GM19324 (cell line): ENCODE data around the gene ZNF367.

ENCODE experiments used
- ATAC-seq: cut with Tn5 transposase; IDR thresholded peaks from one replicate; pipeline ENCODE4 v1.9.1; 2021; ENCODE audit warnings: mild to moderate bottlenecking, moderate library complexity; ENCODE audit not compliant: unreplicated experiment, low FRiP score

ZNF367 gene

DNA sequence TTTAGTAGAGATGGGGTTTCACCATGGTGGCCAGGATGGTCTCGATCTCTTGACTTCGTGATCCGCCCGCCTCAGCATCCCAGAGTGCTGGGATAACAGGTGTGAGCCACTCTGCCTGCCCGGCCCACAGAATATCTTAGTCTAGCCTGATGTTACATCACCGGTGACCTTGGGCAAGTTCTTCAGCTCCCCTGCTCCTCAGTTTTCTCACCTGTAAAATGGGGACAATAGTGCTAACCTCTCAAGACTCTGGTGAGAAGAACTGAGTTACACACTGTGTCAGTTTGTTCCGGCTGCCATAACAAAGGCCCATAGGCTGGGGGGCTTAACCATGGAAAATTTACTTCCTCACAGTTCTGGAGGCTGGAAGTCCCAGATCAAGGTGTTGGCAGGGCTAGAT, 19.3 kb upstream of the ZNF367 start:
- no peak for ATAC-seq

DNA sequence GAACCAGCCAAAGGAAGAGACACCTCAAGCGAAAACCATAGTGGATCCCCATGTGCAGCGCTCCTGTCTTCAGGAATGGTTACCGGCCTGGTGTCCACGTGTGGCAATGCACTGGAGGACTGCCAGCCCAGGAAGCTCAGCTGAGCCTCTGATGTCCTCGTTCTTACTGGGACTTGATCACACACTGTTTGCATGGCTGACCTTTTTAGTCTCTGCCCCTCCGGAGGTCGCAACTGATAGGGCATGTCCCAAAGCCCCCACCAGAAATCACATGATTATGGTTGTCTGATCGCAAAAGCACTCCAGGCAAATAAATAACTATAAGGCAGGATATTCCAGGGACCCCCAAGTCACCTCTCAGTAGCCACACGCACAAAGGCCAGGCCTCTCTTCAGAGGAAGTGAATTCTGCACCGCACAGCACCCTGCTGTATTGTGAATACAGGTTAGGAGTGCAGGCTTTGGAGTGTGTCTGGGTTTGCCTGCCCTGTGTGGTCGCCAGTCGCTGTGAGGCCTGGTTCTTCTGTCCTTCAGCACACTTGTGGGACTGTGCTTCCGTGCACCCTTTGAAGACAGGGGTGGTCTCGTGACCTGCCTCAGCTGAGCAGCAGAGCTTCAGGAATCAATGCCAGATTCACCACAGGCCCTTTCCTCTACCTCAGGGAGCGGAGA, 18.4 kb upstream of the ZNF367 start:
- ATAC-seq = no peak

DNA sequence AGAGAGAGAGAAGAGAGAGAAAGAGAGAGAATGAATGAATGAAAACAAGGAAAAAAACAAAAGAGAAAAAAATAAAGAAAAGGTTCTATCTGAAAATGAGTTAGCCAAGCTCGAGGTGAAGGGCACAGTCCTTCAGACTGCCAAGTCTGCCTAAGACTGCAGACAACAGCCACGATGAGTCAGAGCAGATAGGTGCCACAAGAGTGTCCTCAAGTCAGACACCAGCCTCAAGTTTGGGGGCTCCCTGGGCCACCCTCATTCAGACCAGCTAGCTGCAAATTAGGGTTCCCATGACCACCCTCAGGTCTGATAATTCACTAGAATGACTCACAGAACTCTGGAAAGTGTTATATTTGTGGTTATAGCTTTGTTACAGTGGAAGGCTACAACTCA, 17.9 kb upstream of the ZNF367 start:
- ATAC-seq = no peak

DNA sequence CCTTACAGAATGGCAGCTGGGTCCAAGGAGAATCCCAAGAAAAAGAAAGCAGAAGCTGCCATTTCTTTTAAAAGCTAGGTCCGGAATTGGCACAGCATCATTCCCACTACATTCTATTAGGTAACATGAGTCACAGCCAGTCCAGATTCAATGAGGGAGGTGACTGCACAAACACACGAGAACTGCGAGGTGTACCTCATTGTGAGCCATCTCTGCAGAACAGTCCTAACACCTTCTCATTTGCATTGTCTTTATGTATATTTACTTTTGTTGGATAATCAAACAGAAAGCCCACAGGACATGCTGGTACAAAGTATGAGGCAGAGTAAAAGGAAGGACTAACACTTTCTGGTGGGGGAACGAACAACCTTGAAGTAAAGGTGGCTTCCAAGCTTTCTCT, 17.2 kb upstream of the ZNF367 start:
- ATAC-seq = no peak

DNA sequence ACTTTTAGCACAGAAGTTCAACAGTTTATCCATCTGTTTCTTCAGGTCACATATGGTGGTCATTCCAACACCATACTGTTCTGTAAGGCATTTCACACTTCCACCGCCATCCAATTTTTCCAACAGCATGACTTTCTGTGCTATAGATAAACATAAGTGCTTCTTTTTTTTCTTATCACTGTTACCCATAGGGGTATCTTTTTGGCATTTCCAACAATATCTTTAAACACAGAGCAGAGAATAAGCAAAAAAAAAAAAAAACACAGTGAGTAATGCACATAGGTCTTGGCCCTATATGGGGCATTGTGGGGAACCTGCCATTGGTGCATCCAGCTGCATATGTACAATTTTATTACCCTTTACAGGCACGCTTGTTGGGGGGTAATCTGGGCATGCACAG, 12.2 kb upstream of the ZNF367 start:
- no peak for ATAC-seq

DNA sequence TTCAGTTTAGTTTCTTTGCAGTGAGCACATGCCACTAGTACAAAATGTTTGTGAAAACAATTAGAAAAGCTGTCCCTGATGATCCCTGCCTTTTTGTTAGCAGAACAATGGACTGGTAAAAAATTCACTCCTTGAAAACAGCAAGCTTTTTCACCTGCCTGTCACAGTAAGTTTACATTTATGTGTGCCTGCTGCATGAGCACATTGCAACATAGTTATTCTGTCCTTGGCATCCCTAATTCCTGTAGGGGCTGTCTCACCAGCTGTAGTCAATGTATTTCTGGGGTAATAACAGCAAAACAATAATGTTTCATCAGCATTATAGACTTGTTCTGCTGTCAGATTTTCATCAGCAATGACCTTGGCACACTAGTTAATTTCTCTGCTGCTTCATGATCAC, 11.6 kb upstream of the ZNF367 start:
- no peak for ATAC-seq

DNA sequence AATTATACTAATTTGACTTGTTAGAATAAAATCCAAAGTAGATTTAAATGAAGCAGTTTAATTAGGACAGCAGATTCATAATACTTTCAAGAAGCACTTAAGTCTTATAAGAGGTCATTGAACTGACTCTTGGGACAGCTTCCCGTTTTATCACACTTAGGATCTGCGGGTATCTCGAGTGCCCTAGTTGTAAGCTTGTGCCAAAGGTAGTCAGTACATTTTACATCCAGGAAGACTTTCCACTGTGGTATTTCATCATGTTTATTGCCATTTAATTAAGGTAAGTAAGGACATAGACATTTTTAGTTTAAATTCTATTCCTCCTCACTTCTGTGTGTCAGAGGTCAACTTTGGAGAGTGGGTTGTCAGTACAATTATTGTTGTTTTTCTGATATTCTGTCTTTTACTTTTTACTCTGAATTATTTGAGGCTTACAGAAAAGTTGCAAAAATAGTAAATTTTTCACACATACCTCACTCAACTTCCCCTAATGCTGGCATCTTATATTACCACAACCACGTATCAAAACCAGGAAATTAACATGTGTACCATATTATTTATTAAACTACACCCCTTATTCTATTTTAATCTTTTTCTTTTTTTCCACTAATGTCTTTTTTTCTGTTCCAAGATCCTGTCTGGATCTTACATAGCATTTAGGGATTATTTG, 7.5 kb upstream of the ZNF367 start:
- ATAC-seq = no peak

DNA sequence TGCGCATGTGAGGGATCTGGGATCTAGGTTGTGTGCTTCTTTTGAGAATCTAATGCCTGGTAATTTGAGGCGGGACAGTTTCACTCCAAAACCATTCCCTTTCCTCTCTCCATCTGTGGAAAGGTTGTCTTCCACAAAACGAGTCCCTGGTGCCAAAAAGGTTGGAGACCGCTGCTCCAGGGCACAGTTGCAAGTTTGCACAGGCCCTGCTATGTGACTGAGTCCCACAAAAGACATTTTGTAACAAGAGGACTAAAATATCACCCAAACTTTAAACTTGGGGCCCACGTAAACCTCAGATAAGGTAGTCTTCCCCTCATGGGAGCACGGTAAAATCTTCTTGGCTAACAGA, 5.8 kb upstream of the ZNF367 start:
- no peak for ATAC-seq

DNA sequence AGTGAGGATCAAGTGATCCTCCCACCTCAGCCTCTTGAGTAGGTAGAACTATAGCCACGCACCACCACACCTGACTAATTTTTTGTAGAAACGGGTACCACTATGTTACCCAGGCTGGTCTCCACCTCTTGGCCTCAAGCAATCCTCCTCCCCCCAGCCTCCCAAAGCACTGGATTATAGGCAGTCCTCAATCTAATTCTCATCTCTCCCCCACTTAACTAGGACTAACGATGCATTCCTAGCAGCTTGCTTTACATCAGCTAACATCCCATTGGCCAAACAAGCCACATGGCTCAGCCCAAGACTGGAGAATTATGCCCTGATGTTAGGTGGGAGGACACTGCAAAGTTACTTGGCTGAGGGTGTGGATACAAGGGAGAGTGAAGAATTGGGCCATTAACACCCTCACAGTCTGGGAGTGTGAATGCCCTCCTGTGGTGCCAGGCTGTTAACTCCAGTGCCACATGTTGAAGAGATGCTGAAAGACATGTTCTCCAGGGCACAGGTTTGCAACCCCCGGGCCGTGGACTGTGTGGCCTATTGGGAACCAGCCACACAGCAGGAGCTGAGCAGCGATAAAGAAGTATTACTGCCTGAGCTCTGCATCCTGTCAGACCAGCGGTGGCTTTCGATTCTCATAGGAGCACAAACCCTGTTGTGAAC, 5.3 kb upstream of the ZNF367 start:
- no peak for ATAC-seq

DNA sequence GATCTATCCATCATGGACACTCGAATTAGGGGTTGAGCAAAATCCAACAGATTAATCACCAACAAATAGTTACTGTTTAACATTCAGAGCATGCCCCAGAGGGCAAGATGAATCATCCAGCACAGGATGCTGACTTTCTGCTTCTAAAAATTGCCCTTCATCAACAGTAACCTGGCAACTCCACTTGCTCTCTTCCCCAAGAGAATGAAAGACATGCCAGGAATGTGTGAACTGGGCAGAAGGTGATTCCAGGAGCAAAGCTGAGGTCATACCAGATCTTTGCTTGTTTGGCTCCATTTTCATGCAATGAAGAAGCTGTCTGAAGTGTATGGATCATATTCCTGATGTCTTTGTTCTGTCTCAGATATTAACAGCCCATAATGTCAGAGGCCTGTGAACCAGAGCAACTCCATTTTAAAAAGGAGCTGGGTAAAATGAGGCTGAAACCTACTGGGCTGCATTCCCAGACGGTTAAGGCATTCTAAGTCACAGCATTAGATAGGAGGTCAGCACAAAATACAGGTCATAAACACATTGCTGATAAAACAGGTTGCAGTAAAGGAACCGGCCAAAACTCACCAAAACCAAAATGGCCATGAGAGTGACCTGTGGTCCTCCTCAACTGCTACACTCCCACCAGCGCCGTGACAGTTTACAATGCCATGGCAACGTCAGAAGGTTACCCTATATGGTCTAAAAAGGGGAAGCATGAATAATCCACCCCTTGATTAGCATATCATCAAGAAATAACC, 2.5 kb upstream of the ZNF367 start:
- no peak for ATAC-seq

DNA sequence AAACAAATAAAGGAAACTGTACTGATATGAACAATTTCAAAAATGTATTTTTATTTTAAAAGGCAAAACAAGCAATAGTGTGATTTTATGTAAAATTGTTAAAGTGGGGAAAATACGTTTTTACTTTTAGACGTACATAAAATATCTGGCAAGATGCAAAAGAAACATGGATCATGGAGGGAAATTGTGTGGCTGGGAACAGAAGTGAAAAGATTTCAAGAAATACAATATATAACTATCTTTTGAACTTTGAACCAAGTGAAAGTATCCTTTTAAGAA, 1.5 kb upstream of the ZNF367 start:
- no peak for ATAC-seq

DNA sequence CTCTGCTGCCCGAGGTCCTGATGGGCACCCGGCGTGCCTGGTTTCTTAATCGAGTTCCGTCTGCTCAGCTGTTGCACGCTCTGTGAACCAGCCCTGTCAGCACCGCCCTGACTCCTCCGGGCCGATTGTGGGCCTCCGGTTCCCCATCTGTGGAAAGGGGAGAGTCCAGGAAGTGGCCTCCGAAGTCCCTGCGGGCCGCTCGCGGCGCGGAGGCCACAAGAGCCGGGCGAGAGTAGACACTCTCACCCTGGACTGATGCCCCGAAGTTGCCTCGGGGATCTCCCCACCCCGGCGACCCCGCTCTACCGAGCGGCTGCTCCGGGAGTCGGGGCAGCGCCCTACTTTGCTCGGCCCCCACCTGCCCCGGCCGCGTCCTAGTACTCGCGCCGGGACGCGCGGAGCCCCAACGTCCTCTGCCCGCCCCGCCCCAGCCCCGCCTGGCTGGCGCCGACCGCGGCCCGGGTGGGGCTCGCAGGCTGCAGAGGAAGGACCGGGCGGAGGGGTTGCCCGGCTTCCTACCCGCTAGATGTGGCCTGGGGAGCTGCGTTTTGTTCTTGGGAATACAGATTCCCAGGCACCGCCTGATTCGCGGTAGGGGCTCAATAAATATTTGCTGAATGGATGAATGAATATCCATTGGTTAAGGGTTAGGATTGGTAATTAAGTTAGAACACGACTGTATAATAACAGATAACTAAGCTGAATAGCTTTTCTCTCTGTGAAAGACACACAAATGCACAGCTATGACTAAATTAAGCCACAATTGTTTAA, 935 bp upstream of the ZNF367 start:
- ATAC-seq = peak; percentile 38

DNA sequence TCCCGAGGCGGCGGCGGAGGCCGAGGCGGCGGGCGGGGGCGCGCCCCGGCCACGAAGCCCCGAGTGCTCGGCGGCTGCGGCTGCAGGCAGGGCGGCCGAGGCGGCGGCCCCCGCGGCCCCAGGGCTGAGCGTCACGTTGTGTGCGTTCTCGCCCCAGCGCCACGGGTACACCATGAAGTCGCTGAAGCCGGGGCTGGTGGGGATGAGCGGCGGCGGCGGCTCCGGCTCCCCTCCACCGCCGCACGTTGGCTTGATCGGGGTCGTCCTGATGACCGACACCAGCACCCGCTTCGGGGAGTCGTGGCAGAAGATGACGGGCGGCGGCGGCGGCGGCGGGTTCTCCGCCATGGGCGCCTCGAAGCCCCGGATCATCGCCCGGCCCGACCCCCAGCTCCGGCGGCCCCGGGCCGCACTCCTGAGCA, 498 bp downstream of the ZNF367 start:
- peak; percentile 0 for ATAC-seq

DNA sequence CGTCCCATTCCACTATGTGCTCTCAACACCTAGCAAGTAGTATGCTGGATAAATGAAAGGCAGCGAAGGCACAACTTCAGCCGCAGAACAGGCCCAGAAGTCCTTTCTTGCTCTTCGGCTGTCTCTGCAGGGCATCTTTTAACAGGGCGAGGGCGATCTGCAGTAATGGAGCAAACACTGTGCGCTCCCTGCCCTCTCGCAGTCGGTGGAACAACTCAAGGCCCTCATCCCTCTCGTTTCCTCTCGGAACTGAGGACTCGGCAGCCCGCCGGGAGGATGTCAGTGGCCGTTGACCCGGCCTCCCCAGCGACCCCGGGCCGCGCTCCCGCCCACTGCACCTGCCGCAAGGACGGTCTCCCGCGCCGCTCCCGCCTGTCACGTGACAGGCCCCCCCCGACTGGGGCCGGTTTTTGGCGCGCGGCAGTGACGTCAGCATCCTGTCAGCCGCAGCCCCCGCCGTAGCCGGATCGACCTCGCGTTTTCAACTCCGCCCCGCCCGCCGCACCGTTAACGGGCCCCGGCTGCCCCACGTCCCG, 1.1 kb downstream of the ZNF367 start:
- peak; percentile 33 for ATAC-seq

DNA sequence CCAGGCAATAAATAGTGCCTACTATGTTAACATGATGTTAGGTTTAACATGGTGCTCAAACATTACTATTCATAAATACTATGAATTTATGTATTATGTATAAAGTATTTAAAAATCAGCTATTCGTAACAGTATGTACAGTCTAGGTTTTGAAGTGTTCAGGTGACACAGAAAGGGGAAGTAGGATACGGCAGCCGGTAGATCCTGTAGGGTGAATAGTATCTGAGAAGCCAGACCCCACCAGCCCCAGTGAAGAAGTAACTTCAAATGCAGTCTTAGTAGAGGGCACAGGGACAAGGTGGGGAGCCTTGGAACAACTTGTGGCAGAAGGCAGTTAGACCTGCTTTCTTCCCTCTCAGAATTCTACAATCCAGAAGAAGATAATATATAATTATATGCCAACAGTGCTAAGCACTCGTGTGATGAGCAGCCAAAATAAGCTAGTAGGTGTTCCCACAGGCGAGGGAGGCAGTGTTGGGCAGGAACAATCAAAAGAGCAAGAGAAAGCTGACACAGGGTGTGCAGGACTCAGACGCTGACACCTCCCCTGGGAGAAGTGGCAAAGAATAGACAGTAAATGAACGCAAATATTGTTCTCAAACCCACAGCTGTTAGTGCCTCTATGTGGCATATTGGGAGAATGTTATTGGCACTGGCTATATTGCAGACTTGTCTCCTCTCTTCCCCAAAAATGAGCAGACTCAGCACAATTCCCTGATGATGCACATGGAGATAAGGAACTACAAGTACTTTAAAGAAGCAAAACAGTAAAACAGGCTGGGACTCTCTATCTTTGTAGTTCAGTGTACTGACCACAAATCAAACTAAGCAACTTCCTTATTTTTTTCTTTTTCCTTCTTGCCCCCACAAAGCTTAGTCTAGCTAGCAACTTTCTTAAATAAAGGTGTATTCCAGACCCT, 4.6 kb downstream of the ZNF367 start:
- ATAC-seq = peak; percentile 16

DNA sequence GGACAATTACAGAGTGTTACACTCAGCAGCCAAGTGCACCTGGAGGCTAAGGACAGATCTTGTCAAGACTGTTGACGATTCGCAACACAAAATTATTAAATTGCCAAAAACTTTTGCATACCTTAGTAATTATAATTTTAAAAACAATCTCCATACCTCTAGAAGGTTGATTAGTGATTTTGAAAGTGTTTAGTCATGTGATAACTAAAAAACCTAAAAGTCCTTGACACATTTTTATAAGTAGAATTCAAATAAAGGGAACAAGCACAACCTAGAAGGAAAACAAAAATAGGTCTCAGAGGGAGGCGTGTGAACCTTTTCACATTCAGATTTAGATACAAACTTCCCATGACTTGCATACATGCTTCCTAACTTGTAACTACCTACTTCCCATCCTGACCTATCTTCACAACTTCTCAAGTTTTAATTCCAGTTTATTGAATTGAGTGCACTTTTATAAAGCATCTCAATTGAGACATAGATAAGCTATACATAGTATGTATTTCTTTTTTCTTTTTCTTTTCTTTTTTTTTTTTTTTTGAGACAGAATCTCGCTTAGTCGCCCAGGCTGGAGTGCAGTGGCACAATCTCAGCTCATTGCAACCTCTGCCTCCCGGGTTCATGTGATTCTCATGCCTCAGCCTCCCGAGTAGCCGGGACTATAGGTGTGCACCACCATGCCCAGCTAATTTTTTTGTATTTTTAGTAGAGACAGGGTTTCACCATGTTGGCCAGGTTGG, 5.8 kb downstream of the ZNF367 start:
- no peak for ATAC-seq

DNA sequence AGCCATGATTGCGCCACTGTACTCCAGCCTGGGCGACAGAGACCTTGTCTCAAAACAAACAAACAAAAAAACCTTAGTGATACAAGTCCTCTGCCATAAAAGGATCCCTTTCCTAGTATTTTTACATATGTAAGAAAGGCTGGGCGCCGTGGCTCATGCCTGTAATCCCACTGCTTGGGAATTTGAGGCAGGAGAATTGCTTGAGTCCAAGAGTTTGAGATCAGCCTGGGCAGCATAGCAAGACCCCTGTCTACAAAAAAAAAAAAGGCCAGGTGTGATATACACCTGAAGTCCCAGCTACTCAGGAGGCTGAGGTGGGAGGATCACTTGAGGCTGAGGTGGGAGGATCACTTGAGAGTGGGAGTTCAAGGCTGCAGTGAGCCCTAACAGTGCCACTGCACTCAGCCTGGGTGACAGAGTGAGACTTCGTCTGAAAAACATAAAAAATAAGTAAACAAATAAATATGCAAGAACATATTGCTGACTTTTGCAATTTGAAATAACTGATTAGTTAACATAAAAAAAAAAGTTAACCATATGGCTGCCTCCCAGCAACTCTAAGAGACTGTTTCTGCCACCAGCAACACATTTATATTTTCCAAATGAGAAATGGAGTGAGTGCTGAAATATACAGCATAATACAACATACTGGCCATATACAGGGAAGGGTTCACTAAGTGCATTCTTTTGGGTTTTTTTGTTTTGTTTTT, 6.9 kb downstream of the ZNF367 start:
- no peak for ATAC-seq
